GM12878 (cell line): ENCODE measurements around the gene KCNQ1OT1. TPM values are rescaled to one million over a fixed set of nuclear protein-coding genes. Genes with fewer than 3 reads are reported as not detected.

Experiments used
- ATAC-seq: fragments of 200-7000 bp; cut with Tn5 transposase; 3 replicates; pipeline ENCODE4 v1.9.1; 2020; ENCODE audit warnings: mild to moderate bottlenecking, moderate library complexity
- BruUV-seq: library from RNA; stranded (reverse); fragments of 400-500 nt; replicated peaks from 2 replicates; lab custom pipeline; 2021; lab: Mats Ljungman, UMichigan
- CTCF ChIA-PET: fragments of 300-600 bp; sonication (Branson Sonifier 250); formaldehyde crosslinking; extraction: SDS; loops from one replicate; lab custom pipeline; 2021; ENCODE audit warnings: inconsistent platforms; lab: Yijun Ruan, JAX
- POLR2A ChIA-PET: fragments of 350-600 bp; formaldehyde crosslinking; extraction: SDS; loops from one replicate; lab custom pipeline; 2021; ENCODE audit warnings: inconsistent platforms; lab: Charles Lee
- RAD21 ChIA-PET: fragments of 300-600 bp; sonication (Branson Sonifier 250); formaldehyde crosslinking; loops from one replicate; lab custom pipeline; 2023; ENCODE audit warnings: antibody characterized with exemption; ENCODE audit not compliant: unreplicated experiment; lab: Charles Lee
- SMC1A ChIA-PET: fragments of 300-600 bp; sonication (Branson Sonifier 250); formaldehyde crosslinking; loops from one replicate; lab custom pipeline; 2023; ENCODE audit not compliant: unreplicated experiment, uncharacterized antibody; lab: Charles Lee
- DNase-seq: peaks from one replicate; pipeline ENCODE4 v3.0.0-alpha.2; 2011; ENCODE audit warnings: low read depth, low spot score
- FAIRE-seq: peaks from 3 replicates; lab custom pipeline; 2011; peaks lifted over from hg19 to GRCh38; lab: Jason Lieb, UNC
- H2AFZ ChIP-seq: 2 replicates; pipeline ENCODE4 v1.6.0; 2011; ENCODE audit warnings: low read depth, low read length, control low read depth; ENCODE audit not compliant: control insufficient read depth
- H3K27ac ChIP-seq: 2 replicates; pipeline ENCODE4 v1.5.1; 2011; ENCODE audit warnings: control low read depth; ENCODE audit not compliant: control insufficient read depth, insufficient read depth
- H3K27me3 ChIP-seq, 2 experiments: replicated peaks in 1 of 2; 2 replicates each; pipeline versions ENCODE4 v1.6.0 to v1.6.1; 2011; ENCODE audit warnings: low read length in 1 of 2; ENCODE audit not compliant: control insufficient read depth in 2 of 2, insufficient read depth in 2 of 2
- H3K36me3 ChIP-seq, 2 experiments: 2 replicates each; pipeline ENCODE4 v1.5.1; 2011; ENCODE audit warnings: low read length in 1 of 2; ENCODE audit not compliant: control insufficient read depth in 2 of 2, insufficient read depth in 2 of 2
- H3K4me1 ChIP-seq: 2 replicates; pipeline ENCODE4 v1.6.1; 2011; ENCODE audit warnings: mild to moderate bottlenecking, low read length, moderate library complexity, mixed read lengths; ENCODE audit not compliant: control insufficient read depth, insufficient read depth
- H3K4me2 ChIP-seq: 2 replicates; pipeline ENCODE4 v1.6.0; 2011; ENCODE audit warnings: control low read depth; ENCODE audit not compliant: control insufficient read depth, insufficient read depth
- H3K4me3 ChIP-seq: fragments of 200-600 bp; sonication (generic); 2 replicates; pipeline ENCODE4 v1.5.1; 2016
- H3K79me2 ChIP-seq: 2 replicates; pipeline ENCODE4 v1.6.0; 2011; ENCODE audit warnings: low read length; ENCODE audit not compliant: control insufficient read depth, insufficient read depth
- H3K9ac ChIP-seq: 2 replicates; pipeline ENCODE4 v1.8.0; 2011; ENCODE audit warnings: low read length, control low read depth, mixed read lengths; ENCODE audit not compliant: control insufficient read depth, insufficient read depth
- H3K9me3 ChIP-seq: replicated peaks from 3 replicates; pipeline ENCODE4 v1.5.1; 2011; ENCODE audit warnings: mild to moderate bottlenecking, low read length; ENCODE audit not compliant: control insufficient read depth, insufficient read depth
- H4K20me1 ChIP-seq: 2 replicates; pipeline ENCODE4 v1.6.0; 2011; ENCODE audit not compliant: control insufficient read depth, insufficient read depth
- KAT2A ChIP-seq: conservative IDR thresholded peaks from 2 replicates; pipeline ENCODE4 v1.6.1; 2011; ENCODE audit warnings: low read depth, low read length; ENCODE audit not compliant: control insufficient read depth
- MTA3 ChIP-seq: IDR thresholded peaks from 2 replicates; pipeline ENCODE4 v1.6.1; 2012; ENCODE audit warnings: low read length, inconsistent platforms, borderline replicate concordance
- NFYB ChIP-seq: IDR thresholded peaks from 2 replicates; pipeline ENCODE4 v1.6.1; 2011; ENCODE audit warnings: low read depth, mild to moderate bottlenecking, low read length, improper control_type of control experiment, moderate library complexity; ENCODE audit not compliant: insufficient read depth
- RAD21 ChIP-seq: IDR thresholded peaks from 2 replicates; pipeline ENCODE4 v1.6.1; 2011; ENCODE audit warnings: mild to moderate bottlenecking, low read depth, low read length, moderate library complexity; ENCODE audit not compliant: insufficient read depth
- SMAD5 ChIP-seq: IDR thresholded peaks from 2 replicates; pipeline ENCODE4 v1.6.1; 2016; ENCODE audit warnings: antibody characterized with exemption, low read depth
- SP1 ChIP-seq: IDR thresholded peaks from one replicate; pipeline ENCODE4 v1.6.1; 2011; ENCODE audit warnings: low read depth, low read length
- ZNF622 ChIP-seq: fragments of 450-650 bp; IDR thresholded peaks from 2 replicates; pipeline ENCODE4 v1.6.1; 2017; ENCODE audit warnings: mild to moderate bottlenecking, inconsistent platforms
- WGBS: methylation state at CpG from one replicate; pipeline ENCODE4 v1.1.6; 2016; ENCODE audit warnings: low lambda C conversion rate; ENCODE audit not compliant: insufficient replicate concordance, insufficient coverage; ENCODE audit errors: missing lambda C conversion rate; 5-methylcytosine and 5-hydroxymethylcytosine counted together
- in situ Hi-C: fragments of 300-500 bp; cut with MboI; formaldehyde crosslinking; loops from 9 replicates; pipeline ENCODE4 v1.14.3; 2018; ENCODE audit warnings: mixed read lengths
- intact Hi-C: fragments of 100-400 bp; cut with micrococcal nuclease; formaldehyde crosslinking; loops from one replicate; pipeline ENCODE4 v1.14.2; 2022; ENCODE audit not compliant: unreplicated experiment
- polyA plus RNA-seq, 11 experiments: library from polyadenylated mRNA; depleted of rRNA in 4 of 11; unstranded in 6 of 11; stranded (reverse) in 5 of 11; fragments of >200 nt; fragmentation: Nextera tagmentation in 4 of 11; fragmentation: Illumina TruSeq in 1 of 11; extraction: Ambion mirVana in 4 of 11; extraction: Trizol in 1 of 11; gene quantifications; 1 replicate in 1 of 11; 2 replicates in 10 of 11; pipeline versions ENCODE4 v1.2.1 to v1.2.3, GENCODE V29; 2011 to 2016; ENCODE audit warnings: inconsistent platforms in 2 of 11, missing spikeins in 2 of 11, low read depth in 1 of 11
- total RNA-seq, 4 experiments: library from RNA; depleted of rRNA in 3 of 4; stranded (reverse); fragments of >200 nt in 3 of 4; fragmentation: Illumina TruSeq in 1 of 4; extraction: Trizol in 1 of 4; gene quantifications; 2 replicates each; pipeline versions ENCODE4 v1.2.1 to v1.2.3, GENCODE V29; 2013 to 2021
- TF ChIP-seq, protein P1 (sequence below): IDR thresholded peaks from 2 replicates; pipeline ENCODE4 v1.6.1; 2011; ENCODE audit warnings: low read depth, low read length, improper control_type of control experiment, borderline replicate concordance

Gene KCNQ1OT1
- total and polyA plus RNA-seq, 10 of the 15 experiments (the other 5 are each of a cell fraction or from before 2014, with no cell fraction given) = 0.02 to 1.6 (median 0.41) TPM

GRCh38 chr11:2708757-2709281 lies 9.0 kb upstream of the KCNQ1OT1 start:
- ATAC-seq (no peak), DNase-seq (no peak), FAIRE-seq (no peak)
- ChIA-PET CTCF (no interaction called here), SMC1A (interaction anchor here (0.7 kb wide), 1 partner anchor 12 kb away, joined by 4 read pairs; no protein-coding TSS in a partner anchor), RAD21 (no interaction called here), POLR2A (no interaction called here)
- BruUV-seq = no TSS peak
- no peak overlapping the region for H3K4me2 ChIP-seq
- no peak overlapping the region for H3K4me3 ChIP-seq
- H4K20me1 ChIP-seq = no peaks in the 10 kb centered on the region
- no peak overlapping the region for H3K27ac ChIP-seq
- 49% methylated on average over 12 of the region's 14 CpGs for WGBS
- H3K27me3 ChIP-seq = no peaks in the 10 kb centered on the region
- TF ChIP-seq MTA3 = no peak
- no peak for TF ChIP-seq ZNF622
- TF ChIP-seq, protein P1, sequence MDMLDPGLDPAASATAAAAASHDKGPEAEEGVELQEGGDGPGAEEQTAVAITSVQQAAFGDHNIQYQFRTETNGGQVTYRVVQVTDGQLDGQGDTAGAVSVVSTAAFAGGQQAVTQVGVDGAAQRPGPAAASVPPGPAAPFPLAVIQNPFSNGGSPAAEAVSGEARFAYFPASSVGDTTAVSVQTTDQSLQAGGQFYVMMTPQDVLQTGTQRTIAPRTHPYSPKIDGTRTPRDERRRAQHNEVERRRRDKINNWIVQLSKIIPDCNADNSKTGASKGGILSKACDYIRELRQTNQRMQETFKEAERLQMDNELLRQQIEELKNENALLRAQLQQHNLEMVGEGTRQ = no peak
- TF ChIP-seq NFYB = no peak
- no peak for TF ChIP-seq SP1
- TF ChIP-seq KAT2A = no peak
- in situ Hi-C loops = no loop called here
- no peak overlapping the region for H3K9ac ChIP-seq
- no peaks in the 10 kb centered on the region for H3K79me2 ChIP-seq
- no peaks in the 10 kb centered on the region for H3K4me1 ChIP-seq
- H3K36me3 ChIP-seq = no peaks in the 10 kb centered on the region
- H2AFZ ChIP-seq = no peak overlapping the region
- intact Hi-C loops = no loop called here
- H3K9me3 ChIP-seq = no peaks in the 10 kb centered on the region; the same call in 2 of the 3 replicates

- Histone ChIP-seq H3K9me3 (no peaks in the 10 kb centered on the region; the same call in 2 of the 3 replicates), H4K20me1 (no peaks in the 10 kb centered on the region), H3K9ac (no peak overlapping the region), H3K27ac (no peak overlapping the region), H3K4me2 (no peak overlapping the region), H3K36me3 (no peaks in the 10 kb centered on the region), H3K4me3 (no peak overlapping the region), H2AFZ (no peak overlapping the region), H3K4me1 (no peaks in the 10 kb centered on the region), H3K79me2 (no peaks in the 10 kb centered on the region), H3K27me3 (no peaks in the 10 kb centered on the region)
- CTCF ChIA-PET = no interaction called here
- no TSS peak for BruUV-seq
- no peak for DNase-seq
- FAIRE-seq = no peak
- in situ Hi-C loops (no loop called here), intact Hi-C loops (no loop called here)
- TF ChIP-seq RAD21 (no peak), SMAD5 (no peak)
- ATAC-seq = no peak
- 53% methylated on average over 11 of the region's 11 CpGs for WGBS
- POLR2A ChIA-PET = no interaction called here
- RAD21 ChIA-PET = no interaction called here
- SMC1A ChIA-PET = no interaction called here
Observed at GRCh38 chr11:2708151-2708581, 8.4 kb upstream of the KCNQ1OT1 start.
